Gastroesophageal sphincter (tissue), 4 donors: ENCODE data around the gene MYO1B. TPM values are rescaled to one million over a fixed set of nuclear protein-coding genes. Genes with fewer than 3 reads are reported as not detected.

Experiments
- ATAC-seq: fragments of 150-250 bp; one replicate; pipeline ENCODE4 v1.9.1; 2016; ENCODE audit warnings: mild to moderate bottlenecking, moderate library complexity
- H3K27ac ChIP-seq, 4 donors: fragments of 200-600 bp; sonication (generic) in 3 of 4; 1 replicate in 3 of 4; 2 replicates in 1 of 4; pipeline ENCODE4 v1.5.1; 2016 to 2019
- H3K27me3 ChIP-seq: fragments of 200-600 bp; sonication (generic); one replicate; pipeline ENCODE4 v1.5.1; 2019
- H3K36me3 ChIP-seq, 2 donors: fragments of 200-600 bp; sonication (generic); one replicate each; pipeline ENCODE4 v1.5.1; 2019; ENCODE audit warnings: control low read depth in 1 of 2
- H3K4me1 ChIP-seq, 3 donors: fragments of 200-600 bp; sonication (generic); 1 replicate in 2 of 3; 2 replicates in 1 of 3; pipeline ENCODE4 v1.5.1; 2016 to 2019; ENCODE audit warnings: control low read depth in 2 of 3
- H3K4me3 ChIP-seq, 2 donors: fragments of 200-600 bp; sonication (generic); one replicate each; pipeline ENCODE4 v1.5.1; 2019; ENCODE audit warnings: mild to moderate bottlenecking in 1 of 2, moderate library complexity in 1 of 2
- H3K9me3 ChIP-seq, 3 donors: fragments of 200-600 bp; sonication (generic); one replicate each; pipeline ENCODE4 v1.5.1; 2017 to 2019; ENCODE audit warnings: control low read depth in 2 of 3
- CTCF ChIP-seq, 4 experiments: fragments of 200-600 bp in 2 of 4; fragments of 450-650 bp in 2 of 4; sonication (generic) in 1 of 4; IDR thresholded peaks; one replicate each; pipeline ENCODE4 v1.5.1; 2017 to 2019; ENCODE audit warnings: antibody characterized with exemption in 4 of 4, mild to moderate bottlenecking in 2 of 4, moderate library complexity in 2 of 4
- EP300 ChIP-seq: sonication (generic); formaldehyde crosslinking; IDR thresholded peaks from one replicate; pipeline ENCODE4 v1.6.1; 2017; ENCODE audit warnings: antibody characterized with exemption, mild to moderate bottlenecking
- POLR2A ChIP-seq, 2 donors: fragments of 450-650 bp; IDR thresholded peaks; one replicate each; pipeline ENCODE4 v1.6.1; 2017; ENCODE audit warnings: antibody characterized with exemption in 2 of 2, mild to moderate bottlenecking in 2 of 2, moderate library complexity in 1 of 2
- POLR2AphosphoS5 ChIP-seq: sonication (generic); formaldehyde crosslinking; IDR thresholded peaks from one replicate; pipeline ENCODE4 v1.6.1; 2017; ENCODE audit warnings: antibody characterized with exemption
- WGBS, 2 donors: methylation state at CpG; one replicate each; pipeline ENCODE4 v1.1.5; 2018; ENCODE audit warnings: low coverage in 1 of 2; 5-methylcytosine and 5-hydroxymethylcytosine counted together
- total RNA-seq, 4 donors: library from RNA; depleted of rRNA; stranded (reverse); fragments of >200 nt; gene quantifications; one replicate each; pipeline ENCODE4 v1.1.0, GENCODE V29; 2016

Gene MYO1B
- total RNA-seq, 4 donors from 2014 or later = 17.3 to 45.0 (median 21.0) TPM

GRCh38 chr2:191412353-191412752 is 167.1 kb downstream of the MYO1B start:
- H3K27ac ChIP-seq = peak overlapping the region in 1 of 4 donors; percentile 42
- no peak for ATAC-seq
- H3K36me3 ChIP-seq = peaks cover 0 to 14% of the 10 kb centered on the region in 2 donors
- no peaks in the 10 kb centered on the region for H3K9me3 ChIP-seq
- no peak overlapping the region for H3K4me3 ChIP-seq
- TF ChIP-seq EP300 (no peak), POLR2AphosphoS5 (no peak), POLR2A (IDR thresholded peaks at IDR 0.05) (no peak), CTCF (IDR thresholded peaks at IDR 0.05) (no peak)
- H3K4me1 ChIP-seq = peaks cover 0 to 17% (median 0%) of the 10 kb centered on the region in 3 donors
- 55 to 67% methylated on average over 2 of the region's 2 CpGs for whole genome bisulfite sequencing, 2 donors
- H3K27me3 ChIP-seq = no peaks in the 10 kb centered on the region

- no peak overlapping the region for H3K4me3 ChIP-seq
- H3K9me3 ChIP-seq = no peaks in the 10 kb centered on the region
- H3K4me1 ChIP-seq = peaks cover 0 to 16% (median 0%) of the 10 kb centered on the region in 3 donors
- no peak overlapping the region for H3K27ac ChIP-seq
- ATAC-seq = no peak
- H3K27me3 ChIP-seq = no peaks in the 10 kb centered on the region
- TF ChIP-seq EP300 = no peak
- TF ChIP-seq POLR2AphosphoS5 = no peak
- TF ChIP-seq CTCF (IDR thresholded peaks at IDR 0.05) = no peak
- no peak for TF ChIP-seq POLR2A (IDR thresholded peaks at IDR 0.05)
- H3K36me3 ChIP-seq = peaks cover 0 to 8% of the 10 kb centered on the region in 2 donors
These were observed 169.9 kb downstream of the MYO1B start for GRCh38 chr2:191415101-191415500.

GRCh38 chr2:191415858-191416257 is 170.7 kb downstream of the MYO1B start:
- Histone ChIP-seq H3K4me3 (no peak overlapping the region), H3K27ac (no peak overlapping the region), H3K36me3 (peaks cover 0 to 8% of the 10 kb centered on the region in 2 donors), H3K27me3 (no peaks in the 10 kb centered on the region), H3K4me1 (peaks cover 0 to 9% (median 0%) of the 10 kb centered on the region in 3 donors), H3K9me3 (no peaks in the 10 kb centered on the region)
- TF ChIP-seq POLR2A (IDR thresholded peaks at IDR 0.05) (no peak), EP300 (no peak), CTCF (IDR thresholded peaks at IDR 0.05) (no peak)
- ATAC-seq = no peak
- 96% methylated on average over 4 to 5 of the region's 5 CpGs for WGBS, 2 donors

- 100% methylated on average over 1 to 2 of the region's 7 CpGs for WGBS, 2 donors
- no peak for ATAC-seq
- Histone ChIP-seq H3K4me1 (no peaks in the 10 kb centered on the region), H3K27me3 (no peaks in the 10 kb centered on the region), H3K9me3 (no peaks in the 10 kb centered on the region), H3K27ac (no peak overlapping the region), H3K36me3 (peaks cover 0 to 8% of the 10 kb centered on the region in 2 donors), H3K4me3 (no peak overlapping the region)
- TF ChIP-seq EP300 (no peak), POLR2A (IDR thresholded peaks at IDR 0.05) (no peak), CTCF (IDR thresholded peaks at IDR 0.05) (no peak), POLR2AphosphoS5 (no peak)
These were observed 172.5 kb downstream of the MYO1B start for GRCh38 chr2:191417746-191418145.

GRCh38 chr2:191421950-191422349 is 176.7 kb downstream of the MYO1B start:
- Histone ChIP-seq H3K4me1 (no peaks in the 10 kb centered on the region), H3K36me3 (peaks cover 0 to 3% of the 10 kb centered on the region in 2 donors), H3K4me3 (no peak overlapping the region), H3K27me3 (no peaks in the 10 kb centered on the region), H3K9me3 (no peaks in the 10 kb centered on the region), H3K27ac (no peak overlapping the region)
- 94 to 100% methylated on average over 2 of the region's 2 CpGs for WGBS, 2 donors
- no peak for ATAC-seq
- TF ChIP-seq CTCF (IDR thresholded peaks at IDR 0.05) = no peak
- TF ChIP-seq POLR2AphosphoS5 = no peak
- no peak for TF ChIP-seq EP300
- TF ChIP-seq POLR2A (IDR thresholded peaks at IDR 0.05) = no peak
